ENCODE results near the gene ARHGAP15. TPM values are rescaled to one million over a fixed set of nuclear protein-coding genes. Genes with fewer than 3 reads are reported as not detected.

ARHGAP15 gene
- total RNA-seq, 2 experiments from 2014 or later = 72.1 to 98.4 TPM

DNA sequence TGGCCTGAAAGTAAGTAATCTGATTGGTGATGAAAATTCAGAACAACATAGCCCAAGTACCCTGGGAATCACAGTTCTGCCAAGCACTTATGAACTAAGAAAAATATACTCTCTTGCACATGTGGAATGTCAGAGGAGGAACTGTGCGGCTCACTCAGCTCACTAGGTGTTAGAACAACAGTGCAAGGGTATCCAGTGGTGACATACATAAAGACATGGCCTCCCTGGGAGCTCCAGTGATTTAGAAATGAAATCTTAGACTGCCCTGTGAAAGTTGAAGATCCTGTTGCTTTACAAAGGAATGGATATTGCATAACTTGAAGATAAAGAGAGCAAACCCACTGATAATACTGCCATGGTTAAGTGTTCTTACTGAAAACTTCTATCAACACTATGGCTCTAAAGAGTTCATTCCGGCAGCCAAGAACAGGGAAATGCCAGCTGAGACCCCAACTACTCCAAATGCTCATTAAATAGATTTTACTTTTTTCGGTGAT is 246.2 kb downstream of the ARHGAP15 start:
- POLR2A ChIA-PET = interaction anchor here (0.6 to 1.8 kb wide), 2 partner anchors 19 to 845 kb away, joined by 3 to 5 read pairs; no protein-coding TSS in a partner anchor

GRCh38 chr2:143378996-143379395 is 249.8 kb downstream of the ARHGAP15 start:
- no peaks in the 10 kb centered on the region for H3K79me2 ChIP-seq (ENCODE audit: insufficient read depth, low read depth, low read length)
- no peak for TF ChIP-seq CTCF (conservative IDR thresholded peaks at IDR 0.05; ENCODE audit: low read length)
- no peak for TF ChIP-seq EZH2phosphoT487 (IDR thresholded peaks at IDR 0.05; ENCODE audit: borderline replicate concordance, low read depth, low read length)
- H4K20me1 ChIP-seq (ENCODE audit: insufficient read depth, low read length) = no peaks in the 10 kb centered on the region
- H3K4me3 ChIP-seq (ENCODE audit: low read depth, low read length, poor library complexity, severe bottlenecking) = no peak overlapping the region
- no TSS peak for BruUV-seq (replicated peaks)
- intact Hi-C loops (cut with micrococcal nuclease; ENCODE audit: unreplicated experiment) = no loop called here
- H2AFZ ChIP-seq (ENCODE audit: low read length) = no peak overlapping the region
- no peak for DNase-seq (ENCODE audit: low spot score)
- ChIA-PET CTCF (ENCODE audit: unreplicated experiment) (no interaction called here), POLR2A (no interaction called here)
- no peak overlapping the region for H3K27ac ChIP-seq (ENCODE audit: low read depth, low read length, poor library complexity, severe bottlenecking)
- no peaks in the 10 kb centered on the region for H3K9me2 ChIP-seq (ENCODE audit: insufficient read depth, low read length)
- H3K9me3 ChIP-seq (ENCODE audit: low read length) = no peaks in the 10 kb centered on the region
- H3K4me1 ChIP-seq (ENCODE audit: insufficient read depth, low read length, poor library complexity, severe bottlenecking) = no peaks in the 10 kb centered on the region
- no peak overlapping the region for H3K4me2 ChIP-seq (ENCODE audit: low read length)
- no peaks in the 10 kb centered on the region for H3K36me3 ChIP-seq (ENCODE audit: insufficient read depth, low read length)

More for the DNA sequence above, 246.2 kb downstream of the ARHGAP15 start:
- Histone ChIP-seq H4K20me1 (ENCODE audit: insufficient read depth, low read length) (no peaks in the 10 kb centered on the region), H3K9me3 (ENCODE audit: low read length) (no peaks in the 10 kb centered on the region), H3K4me2 (ENCODE audit: low read length) (no peak overlapping the region), H3K4me3 (ENCODE audit: low read depth, low read length, poor library complexity, severe bottlenecking) (no peak overlapping the region), H3K27ac (ENCODE audit: low read depth, low read length, poor library complexity, severe bottlenecking) (no peak overlapping the region), H3K4me1 (ENCODE audit: insufficient read depth, low read length, poor library complexity, severe bottlenecking) (no peaks in the 10 kb centered on the region), H2AFZ (ENCODE audit: low read length) (no peak overlapping the region), H3K36me3 (ENCODE audit: insufficient read depth, low read length) (no peaks in the 10 kb centered on the region), H3K9me2 (ENCODE audit: insufficient read depth, low read length) (no peaks in the 10 kb centered on the region), H3K79me2 (ENCODE audit: insufficient read depth, low read depth, low read length) (no peaks in the 10 kb centered on the region)
- intact Hi-C loops (cut with micrococcal nuclease; ENCODE audit: unreplicated experiment) = no loop called here
- BruUV-seq (replicated peaks) = no TSS peak
- CTCF ChIA-PET (ENCODE audit: unreplicated experiment) = no interaction called here
- no peak for DNase-seq (ENCODE audit: low spot score)
- TF ChIP-seq EZH2phosphoT487 (IDR thresholded peaks at IDR 0.05; ENCODE audit: borderline replicate concordance, low read depth, low read length) (no peak), CTCF (conservative IDR thresholded peaks at IDR 0.05; ENCODE audit: low read length) (no peak)

- Histone ChIP-seq H3K36me3 (ENCODE audit: insufficient read depth, low read length) (no peaks in the 10 kb centered on the region), H3K9me2 (ENCODE audit: insufficient read depth, low read length) (no peaks in the 10 kb centered on the region), H3K4me3 (ENCODE audit: low read depth, low read length, poor library complexity, severe bottlenecking) (no peak overlapping the region), H2AFZ (ENCODE audit: low read length) (no peak overlapping the region), H3K4me2 (ENCODE audit: low read length) (no peak overlapping the region), H3K9me3 (ENCODE audit: low read length) (no peaks in the 10 kb centered on the region), H3K79me2 (ENCODE audit: insufficient read depth, low read depth, low read length) (no peaks in the 10 kb centered on the region), H4K20me1 (ENCODE audit: insufficient read depth, low read length) (no peaks in the 10 kb centered on the region), H3K4me1 (ENCODE audit: insufficient read depth, low read length, poor library complexity, severe bottlenecking) (no peaks in the 10 kb centered on the region), H3K27ac (ENCODE audit: low read depth, low read length, poor library complexity, severe bottlenecking) (no peak overlapping the region)
- no TSS peak for BruUV-seq (replicated peaks)
- no peak for TF ChIP-seq EZH2phosphoT487 (IDR thresholded peaks at IDR 0.05; ENCODE audit: borderline replicate concordance, low read depth, low read length)
- TF ChIP-seq CTCF (conservative IDR thresholded peaks at IDR 0.05; ENCODE audit: low read length) = no peak
- no peak for DNase-seq (ENCODE audit: low spot score)
- CTCF ChIA-PET (ENCODE audit: unreplicated experiment) = no interaction called here
- POLR2A ChIA-PET = no interaction called here
- intact Hi-C loops (cut with micrococcal nuclease; ENCODE audit: unreplicated experiment) = no loop called here
These were observed 250.7 kb downstream of the ARHGAP15 start for GRCh38 chr2:143379955-143380354.

All from OCI-LY7 (cell line).